Measurements from ENCODE around the gene UFM1.

DNA sequence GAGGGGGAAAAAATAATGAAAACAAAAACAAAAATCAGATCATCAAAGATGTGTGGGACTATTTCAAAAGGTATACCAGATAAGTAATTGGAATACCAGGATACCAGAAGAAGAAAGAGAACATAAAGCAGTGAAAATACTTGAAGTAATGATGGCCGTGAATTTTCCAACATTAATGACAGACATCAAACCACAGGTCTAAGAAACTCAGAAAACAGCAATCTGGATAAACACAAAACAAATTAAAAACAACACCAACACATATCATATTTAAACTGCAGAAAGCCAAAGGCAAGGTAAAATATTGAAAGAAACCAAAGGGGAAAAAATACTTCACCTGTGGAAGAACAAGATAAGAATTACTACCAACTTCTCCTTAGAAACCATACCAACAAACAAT is 24.2 kb upstream of the UFM1 start:
- TF ChIP-seq, protein P1, sequence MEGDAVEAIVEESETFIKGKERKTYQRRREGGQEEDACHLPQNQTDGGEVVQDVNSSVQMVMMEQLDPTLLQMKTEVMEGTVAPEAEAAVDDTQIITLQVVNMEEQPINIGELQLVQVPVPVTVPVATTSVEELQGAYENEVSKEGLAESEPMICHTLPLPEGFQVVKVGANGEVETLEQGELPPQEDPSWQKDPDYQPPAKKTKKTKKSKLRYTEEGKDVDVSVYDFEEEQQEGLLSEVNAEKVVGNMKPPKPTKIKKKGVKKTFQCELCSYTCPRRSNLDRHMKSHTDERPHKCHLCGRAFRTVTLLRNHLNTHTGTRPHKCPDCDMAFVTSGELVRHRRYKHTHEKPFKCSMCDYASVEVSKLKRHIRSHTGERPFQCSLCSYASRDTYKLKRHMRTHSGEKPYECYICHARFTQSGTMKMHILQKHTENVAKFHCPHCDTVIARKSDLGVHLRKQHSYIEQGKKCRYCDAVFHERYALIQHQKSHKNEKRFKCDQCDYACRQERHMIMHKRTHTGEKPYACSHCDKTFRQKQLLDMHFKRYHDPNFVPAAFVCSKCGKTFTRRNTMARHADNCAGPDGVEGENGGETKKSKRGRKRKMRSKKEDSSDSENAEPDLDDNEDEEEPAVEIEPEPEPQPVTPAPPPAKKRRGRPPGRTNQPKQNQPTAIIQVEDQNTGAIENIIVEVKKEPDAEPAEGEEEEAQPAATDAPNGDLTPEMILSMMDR (IDR thresholded peaks at IDR 0.05), result no peak
- no peak for TF ChIP-seq POLR2A (IDR thresholded peaks at IDR 0.05)

Data from esophagus squamous epithelium (tissue), 4 donors.